GM23338 (cell line): ENCODE measurements around the gene SYT9.

Experiments
- CREB1 ChIP-seq: fragments of 250-450 bp; sonication (Bioruptor Pico); IDR thresholded peaks from 2 replicates; pipeline ENCODE4 v1.5.0; 2020; ENCODE audit warnings: low read depth, mild to moderate bottlenecking, moderate library complexity
- EZH2 ChIP-seq: fragments of 200-600 bp; sonication (generic); IDR thresholded peaks from one replicate; pipeline ENCODE4 v1.8.0; 2017; ENCODE audit warnings: antibody characterized with exemption, mild to moderate bottlenecking, low read depth; ENCODE audit not compliant: unreplicated experiment
- EZH2phosphoT487 ChIP-seq: fragments of 200-600 bp; sonication (generic); IDR thresholded peaks from one replicate; pipeline ENCODE4 v1.8.1; 2018; ENCODE audit warnings: antibody characterized with exemption; ENCODE audit not compliant: unreplicated experiment
- JUNB ChIP-seq: IDR thresholded peaks from one replicate; pipeline ENCODE4 v1.6.1; 2016; ENCODE audit warnings: antibody characterized with exemption; ENCODE audit not compliant: unreplicated experiment
- NANOG ChIP-seq: IDR thresholded peaks from 2 replicates; pipeline ENCODE4 v1.6.1; 2016; ENCODE audit warnings: antibody characterized with exemption, borderline replicate concordance
- POLR2AphosphoS5 ChIP-seq: IDR thresholded peaks from 2 replicates; pipeline ENCODE4 v1.6.1; 2016; ENCODE audit warnings: antibody characterized with exemption, low read depth
- REST ChIP-seq: IDR thresholded peaks from one replicate; pipeline ENCODE4 v1.6.1; 2018; ENCODE audit warnings: antibody characterized with exemption; ENCODE audit not compliant: unreplicated experiment
- ZNF114 ChIP-seq: fragments of 250-450 bp; sonication (Bioruptor Pico); IDR thresholded peaks from 2 replicates; pipeline ENCODE4 v1.5.0; 2020; ENCODE audit warnings: mild to moderate bottlenecking, moderate library complexity
- ZNF331 ChIP-seq: fragments of 250-450 bp; sonication (Bioruptor Pico); IDR thresholded peaks from 2 replicates; pipeline ENCODE4 v1.5.0; 2020; ENCODE audit warnings: low read depth, mild to moderate bottlenecking, moderate library complexity
- ZNF462 ChIP-seq: fragments of 250-450 bp; sonication (Bioruptor Pico); IDR thresholded peaks from 2 replicates; pipeline ENCODE4 v1.5.0; 2020; ENCODE audit warnings: mild to moderate bottlenecking, moderate library complexity
- TF ChIP-seq, protein P1 (sequence below), 2 experiments: fragments of 200-600 bp in 1 of 2; sonication (generic) in 1 of 2; conservative IDR thresholded peaks; 2 replicates each; pipeline versions ENCODE4 v1.5.1 to v1.6.1; 2016 to 2017; ENCODE audit warnings: antibody characterized with exemption in 2 of 2, low read depth in 2 of 2, mild to moderate bottlenecking in 2 of 2, moderate library complexity in 1 of 2

DNA sequence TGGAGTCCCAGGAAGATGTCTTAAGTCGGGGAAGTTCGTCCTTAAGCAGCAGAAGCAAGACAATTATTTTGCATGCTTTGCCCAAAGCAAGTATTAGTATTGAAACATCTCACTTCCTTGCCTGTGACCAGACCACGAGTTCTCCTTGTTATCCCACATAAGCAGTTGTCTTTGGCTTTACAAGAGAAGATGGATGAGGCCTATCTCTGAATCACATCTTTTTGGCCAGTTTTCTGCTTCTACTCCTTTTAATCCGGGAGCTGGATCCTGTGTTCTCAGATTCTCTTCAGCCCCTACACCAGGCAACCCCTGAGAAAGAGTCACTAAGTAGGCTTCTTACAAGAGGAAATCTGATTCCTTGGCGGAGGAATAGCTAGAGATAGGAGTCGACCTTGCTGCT, 2.1 kb downstream of the SYT9 start:
- TF ChIP-seq, protein P1, sequence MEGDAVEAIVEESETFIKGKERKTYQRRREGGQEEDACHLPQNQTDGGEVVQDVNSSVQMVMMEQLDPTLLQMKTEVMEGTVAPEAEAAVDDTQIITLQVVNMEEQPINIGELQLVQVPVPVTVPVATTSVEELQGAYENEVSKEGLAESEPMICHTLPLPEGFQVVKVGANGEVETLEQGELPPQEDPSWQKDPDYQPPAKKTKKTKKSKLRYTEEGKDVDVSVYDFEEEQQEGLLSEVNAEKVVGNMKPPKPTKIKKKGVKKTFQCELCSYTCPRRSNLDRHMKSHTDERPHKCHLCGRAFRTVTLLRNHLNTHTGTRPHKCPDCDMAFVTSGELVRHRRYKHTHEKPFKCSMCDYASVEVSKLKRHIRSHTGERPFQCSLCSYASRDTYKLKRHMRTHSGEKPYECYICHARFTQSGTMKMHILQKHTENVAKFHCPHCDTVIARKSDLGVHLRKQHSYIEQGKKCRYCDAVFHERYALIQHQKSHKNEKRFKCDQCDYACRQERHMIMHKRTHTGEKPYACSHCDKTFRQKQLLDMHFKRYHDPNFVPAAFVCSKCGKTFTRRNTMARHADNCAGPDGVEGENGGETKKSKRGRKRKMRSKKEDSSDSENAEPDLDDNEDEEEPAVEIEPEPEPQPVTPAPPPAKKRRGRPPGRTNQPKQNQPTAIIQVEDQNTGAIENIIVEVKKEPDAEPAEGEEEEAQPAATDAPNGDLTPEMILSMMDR (conservative IDR thresholded peaks at IDR 0.05; ENCODE audit: low read depth in 2 of 2): no peak
- TF ChIP-seq EZH2phosphoT487 (no peak), ZNF114 (CRISPR knock-in tag) (no peak), POLR2AphosphoS5 (no peak), ZNF462 (CRISPR knock-in tag) (no peak), ZNF331 (no peak), REST (no peak), EZH2 (no peak), CREB1 (CRISPR knock-in tag) (no peak), JUNB (no peak), NANOG (no peak)
